K562 (cell line): ENCODE data around the gene TMEM53. TPM values are rescaled to one million over a fixed set of nuclear protein-coding genes. Genes with fewer than 3 reads are reported as not detected.

Source experiments
- BRD4 ChIP-seq: fragments of 200-600 bp; sonication (generic); IDR thresholded peaks from 2 replicates; pipeline ENCODE4 v1.6.1; 2017; ENCODE audit warnings: inconsistent platforms
- CBFA2T2 ChIP-seq: fragments of 450-650 bp; conservative IDR thresholded peaks from 2 replicates; pipeline ENCODE4 v1.6.1; 2017; ENCODE audit warnings: mild to moderate bottlenecking
- CTBP1 ChIP-seq: fragments of 450-650 bp; IDR thresholded peaks from 2 replicates; pipeline ENCODE4 v1.6.1; 2016; ENCODE audit warnings: borderline replicate concordance
- ELF4 ChIP-seq: fragments of 450-650 bp; formaldehyde crosslinking; IDR thresholded peaks from 2 replicates; pipeline ENCODE4 v1.4.0; 2022; ENCODE audit warnings: missing genetic modification characterization
- GMEB1 ChIP-seq: fragments of 250-450 bp; sonication (Bioruptor Pico); IDR thresholded peaks from 2 replicates; pipeline ENCODE4 v1.4.0; 2020; ENCODE audit warnings: mild to moderate bottlenecking
- GTF2B ChIP-seq: IDR thresholded peaks from 2 replicates; pipeline ENCODE4 v1.6.1; 2011; ENCODE audit not compliant: insufficient read length; ENCODE audit errors: extremely low read depth
- ILK ChIP-seq: fragments of 450-650 bp; IDR thresholded peaks from 2 replicates; pipeline ENCODE4 v1.6.1; 2016; ENCODE audit warnings: missing genetic modification characterization, low read depth, mild to moderate bottlenecking, missing compliant biosample characterization, moderate library complexity, borderline replicate concordance
- MTA2 ChIP-seq: fragments of 450-650 bp; IDR thresholded peaks from 2 replicates; pipeline ENCODE4 v1.6.1; 2016; ENCODE audit warnings: low read depth
- PREB ChIP-seq: sonication (generic); formaldehyde crosslinking; IDR thresholded peaks from 2 replicates; pipeline ENCODE4 v1.8.1; 2023; ENCODE audit warnings: mild to moderate bottlenecking, missing genetic modification reagents
- SAFB2 ChIP-seq: fragments of 200-400 bp; formaldehyde crosslinking; IDR thresholded peaks from 2 replicates; pipeline ENCODE4 v1.6.1; 2018; ENCODE audit warnings: borderline replicate concordance, low read length, low read depth, moderate library complexity; ENCODE audit not compliant: severe bottlenecking
- SRF ChIP-seq, 2 experiments: fragments of 250-450, 450-650 bp in 1 of 2; sonication (Bioruptor Pico) in 1 of 2; sonication (generic) in 1 of 2; formaldehyde crosslinking; IDR thresholded peaks; 2 replicates each; pipeline versions ENCODE4 v1.5.0 to v1.5.1; 2020 to 2022; ENCODE audit warnings: mild to moderate bottlenecking in 1 of 2, missing genetic modification reagents in 1 of 2
- USF2 ChIP-seq: sonication (generic); formaldehyde crosslinking; IDR thresholded peaks from 2 replicates; pipeline ENCODE4 v1.5.0; 2020; ENCODE audit warnings: missing genetic modification reagents
- ZNF175 ChIP-seq: fragments of 200-800 bp; sonication (Bioruptor generic); IDR thresholded peaks from 2 replicates; pipeline ENCODE4 v1.6.1; 2016; ENCODE audit warnings: low read depth, mild to moderate bottlenecking, missing genetic modification characterization, missing compliant biosample characterization
- ZNF561 ChIP-seq: fragments of 450-650 bp; formaldehyde crosslinking; conservative IDR thresholded peaks from 2 replicates; pipeline ENCODE4 v1.4.0; 2020; ENCODE audit warnings: mild to moderate bottlenecking, moderate library complexity
- ZNF668 ChIP-seq: fragments of 250-450 bp; sonication (Bioruptor Pico); IDR thresholded peaks from 2 replicates; pipeline ENCODE4 v1.8.0; 2022; ENCODE audit warnings: mild to moderate bottlenecking, inconsistent platforms
- polyA plus RNA-seq, 8 experiments: library from polyadenylated mRNA; depleted of rRNA in 4 of 8; stranded (reverse) in 5 of 8; unstranded in 3 of 8; fragments of >200 nt; fragmentation: Nextera tagmentation in 2 of 8; fragmentation: Illumina TruSeq in 1 of 8; extraction: Ambion mirVana in 2 of 8; extraction: Trizol in 1 of 8; gene quantifications; 2 replicates each; pipeline versions ENCODE4 v1.2.1 to v1.2.3, GENCODE V29; 2011 to 2014; ENCODE audit warnings: inconsistent platforms in 1 of 8, missing spikeins in 1 of 8
- total RNA-seq, 7 experiments: library from RNA; depleted of rRNA in 6 of 7; stranded (reverse); fragments of >200 nt in 6 of 7; fragmentation: Illumina TruSeq in 2 of 7; extraction: Trizol in 2 of 7; gene quantifications; 2 replicates each; pipeline versions ENCODE4 v1.2.1 to v1.2.3, GENCODE V29; 2011 to 2021; ENCODE audit warnings: low replicate concordance in 1 of 7
- TF ChIP-seq, protein P1 (sequence below): sonication (generic); IDR thresholded peaks from 2 replicates; pipeline ENCODE4 v1.6.1; 2016
- TF ChIP-seq, protein P2 (sequence below): sonication (generic); formaldehyde crosslinking; IDR thresholded peaks from 2 replicates; pipeline ENCODE4 v1.8.1; 2023; ENCODE audit warnings: mild to moderate bottlenecking, missing genetic modification reagents
- TF ChIP-seq, protein P3 (sequence below): sonication (generic); formaldehyde crosslinking; IDR thresholded peaks from 2 replicates; pipeline ENCODE4 v1.8.0; 2022; ENCODE audit warnings: missing genetic modification reagents, mild to moderate bottlenecking, borderline replicate concordance

TMEM53 gene
- total and polyA plus RNA-seq, 9 of the 15 experiments (the other 6 are each of a cell fraction or from before 2014, with no cell fraction given): 0.23 to 3.7 (median 2.0) TPM

DNA sequence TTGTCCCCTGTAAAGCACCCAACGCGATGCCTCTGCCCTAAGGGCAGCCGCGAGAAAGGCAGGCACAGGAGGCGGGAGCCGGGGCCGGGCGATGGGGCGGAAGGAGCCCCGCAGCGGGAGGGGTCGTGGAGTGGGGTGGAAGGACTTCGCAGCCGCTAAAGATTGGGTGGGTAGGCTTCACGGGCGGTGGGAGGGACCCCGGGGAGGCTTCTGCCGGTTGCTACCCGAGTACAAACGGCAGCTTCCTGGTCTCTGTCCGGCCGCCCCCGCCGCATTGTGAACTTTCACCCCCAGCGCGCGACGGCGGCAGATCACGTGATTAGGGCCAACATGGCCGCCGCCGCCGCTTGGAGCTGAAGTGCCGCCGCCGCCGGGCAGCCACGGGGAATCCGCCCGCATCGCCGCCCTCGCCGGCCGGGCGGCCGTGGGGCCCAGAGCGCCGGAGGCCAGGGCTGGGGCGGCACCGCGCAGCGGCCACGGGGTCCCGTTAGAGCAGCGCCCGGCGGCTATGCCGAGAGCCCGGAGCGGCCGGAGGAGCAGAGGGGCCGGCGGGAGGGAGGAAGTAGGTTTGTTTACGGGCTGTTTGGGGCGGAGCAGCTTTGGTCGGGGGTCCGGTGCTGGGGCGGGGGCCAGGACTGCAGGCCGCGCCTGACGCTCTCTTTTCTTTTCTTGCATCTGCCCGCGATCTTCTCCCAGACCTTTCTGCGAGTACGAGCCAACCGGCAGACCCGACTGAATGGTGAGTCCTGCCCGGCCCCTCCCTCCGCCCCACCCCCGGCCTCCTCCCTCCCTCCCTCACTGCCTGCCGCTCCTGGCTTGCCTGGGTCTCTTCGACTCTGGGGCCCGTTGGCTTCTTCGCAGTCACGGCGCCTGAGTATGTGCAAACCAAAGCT is 42.4 kb downstream of the TMEM53 start (continued):
- TF ChIP-seq, protein P1, sequence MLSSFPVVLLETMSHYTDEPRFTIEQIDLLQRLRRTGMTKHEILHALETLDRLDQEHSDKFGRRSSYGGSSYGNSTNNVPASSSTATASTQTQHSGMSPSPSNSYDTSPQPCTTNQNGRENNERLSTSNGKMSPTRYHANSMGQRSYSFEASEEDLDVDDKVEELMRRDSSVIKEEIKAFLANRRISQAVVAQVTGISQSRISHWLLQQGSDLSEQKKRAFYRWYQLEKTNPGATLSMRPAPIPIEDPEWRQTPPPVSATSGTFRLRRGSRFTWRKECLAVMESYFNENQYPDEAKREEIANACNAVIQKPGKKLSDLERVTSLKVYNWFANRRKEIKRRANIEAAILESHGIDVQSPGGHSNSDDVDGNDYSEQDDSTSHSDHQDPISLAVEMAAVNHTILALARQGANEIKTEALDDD: no peak
- TF ChIP-seq MTA2 (0 out of 2 replicates have a peak, but pooled peaks have one; percentile 35), ELF4 (CRISPR knock-in tag) (peak; percentile 88), SRF (CRISPR knock-in tag; IDR thresholded peaks at IDR 0.05) (peak; percentile 36 to 59; a peak in 2 of 4 replicates), ZNF668 (CRISPR knock-in tag) (peak; percentile 70; the same call in 1 of the 2 replicates), CTBP1 (peak; percentile 55; the same call in 1 of the 2 replicates), USF2 (CRISPR knock-in tag) (peak; percentile 94), CBFA2T2 (peak; percentile 85), BRD4 (peak; percentile 92), PREB (CRISPR knock-in tag) (peak; percentile 75; the same call in 1 of the 2 replicates), SAFB2 (no peak), ILK (tag) (no peak), ZNF175 (CRISPR knock-in tag) (peak; percentile 32; the same call in 1 of the 2 replicates), GTF2B (peak; percentile 26), GMEB1 (CRISPR knock-in tag) (peak; percentile 96), ZNF561 (CRISPR knock-in tag) (no peak)
- TF ChIP-seq, protein P2, sequence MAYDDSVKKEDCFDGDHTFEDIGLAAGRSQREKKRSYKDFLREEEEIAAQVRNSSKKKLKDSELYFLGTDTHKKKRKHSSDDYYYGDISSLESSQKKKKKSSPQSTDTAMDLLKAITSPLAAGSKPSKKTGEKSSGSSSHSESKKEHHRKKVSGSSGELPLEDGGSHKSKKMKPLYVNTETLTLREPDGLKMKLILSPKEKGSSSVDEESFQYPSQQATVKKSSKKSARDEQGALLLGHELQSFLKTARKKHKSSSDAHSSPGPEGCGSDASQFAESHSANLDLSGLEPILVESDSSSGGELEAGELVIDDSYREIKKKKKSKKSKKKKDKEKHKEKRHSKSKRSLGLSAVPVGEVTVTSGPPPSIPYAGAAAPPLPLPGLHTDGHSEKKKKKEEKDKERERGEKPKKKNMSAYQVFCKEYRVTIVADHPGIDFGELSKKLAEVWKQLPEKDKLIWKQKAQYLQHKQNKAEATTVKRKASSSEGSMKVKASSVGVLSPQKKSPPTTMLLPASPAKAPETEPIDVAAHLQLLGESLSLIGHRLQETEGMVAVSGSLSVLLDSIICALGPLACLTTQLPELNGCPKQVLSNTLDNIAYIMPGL (CRISPR knock-in tag): peak; percentile 71; the same call in 1 of the 2 replicates
- TF ChIP-seq, protein P3, sequence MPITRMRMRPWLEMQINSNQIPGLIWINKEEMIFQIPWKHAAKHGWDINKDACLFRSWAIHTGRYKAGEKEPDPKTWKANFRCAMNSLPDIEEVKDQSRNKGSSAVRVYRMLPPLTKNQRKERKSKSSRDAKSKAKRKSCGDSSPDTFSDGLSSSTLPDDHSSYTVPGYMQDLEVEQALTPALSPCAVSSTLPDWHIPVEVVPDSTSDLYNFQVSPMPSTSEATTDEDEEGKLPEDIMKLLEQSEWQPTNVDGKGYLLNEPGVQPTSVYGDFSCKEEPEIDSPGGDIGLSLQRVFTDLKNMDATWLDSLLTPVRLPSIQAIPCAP (CRISPR knock-in tag): no peak
